ENCODE results near the gene VPS36. TPM values are rescaled to one million over a fixed set of nuclear protein-coding genes. Genes with fewer than 3 reads are reported as not detected.
A peak's percentile ranks its signal among the peaks of the same experiment; 100 is the strongest.

Gene VPS36
- total and polyA plus RNA-seq, 2 of the 13 experiments (the other 11 are each of a cell fraction or from before 2014, with no cell fraction given): 17.2 to 22.4 TPM

GRCh38 chr13:52450012-52450792 is at the start of gene VPS36 (continued):
- TF ChIP-seq PAXIP1 (CRISPR knock-in tag; conservative IDR thresholded peaks at IDR 0.05): peak; percentile 43
- no peak for TF ChIP-seq HNF1B (CRISPR knock-in tag; IDR thresholded peaks at IDR 0.05)
- TF ChIP-seq ZNF740 (CRISPR knock-in tag; IDR thresholded peaks at IDR 0.05): 0 out of 2 replicates have a peak, but pooled peaks have one; percentile 15
- TF ChIP-seq ISL2 (CRISPR knock-in tag; IDR thresholded peaks at IDR 0.05): peak; percentile 55
- peak; percentile 94 for TF ChIP-seq ZNF547 (CRISPR knock-in tag; IDR thresholded peaks at IDR 0.05)
- 0 out of 2 replicates have a peak, but pooled peaks have one; percentile 21 for TF ChIP-seq ZNF878 (CRISPR knock-in tag; IDR thresholded peaks at IDR 0.05)
- peak; percentile 56; the same call in 1 of the 2 replicates for TF ChIP-seq ZFP36L1 (CRISPR knock-in tag; IDR thresholded peaks at IDR 0.05)
- no peak for TF ChIP-seq NONO (IDR thresholded peaks at IDR 0.05)
- TF ChIP-seq NONO (CRISPR knock-in tag; conservative IDR thresholded peaks at IDR 0.05): peak; percentile 96
- TF ChIP-seq HOXA7 (CRISPR knock-in tag; IDR thresholded peaks at IDR 0.05): no peak
- peak; percentile 53; the same call in 1 of the 2 replicates for TF ChIP-seq ZKSCAN8 (CRISPR knock-in tag; IDR thresholded peaks at IDR 0.05; ENCODE audit: borderline replicate concordance)
- TF ChIP-seq MTF1 (CRISPR knock-in tag; IDR thresholded peaks at IDR 0.05): peak; percentile 72; the same call in 1 of the 2 replicates
- TF ChIP-seq ZBTB34 (CRISPR knock-in tag; IDR thresholded peaks at IDR 0.05): no peak
- peak; percentile 38; the same call in 1 of the 2 replicates for TF ChIP-seq ZNF251 (CRISPR knock-in tag; IDR thresholded peaks at IDR 0.05)
- TF ChIP-seq ZNF672 (CRISPR knock-in tag; IDR thresholded peaks at IDR 0.05): no peak
- no peak for TF ChIP-seq HNRNPH1 (optimal IDR thresholded peaks at IDR 0.05; ENCODE audit: low read depth, low read length)
- no peak for TF ChIP-seq SIN3B (IDR thresholded peaks at IDR 0.05; ENCODE audit: low read length)
- TF ChIP-seq CENPT (CRISPR knock-in tag; IDR thresholded peaks at IDR 0.05; ENCODE audit: low read depth): peak; percentile 86; the same call in 1 of the 2 replicates
- TF ChIP-seq ZNF83 (CRISPR knock-in tag; IDR thresholded peaks at IDR 0.05; ENCODE audit: borderline replicate concordance): peak; percentile 84; the same call in 1 of the 2 replicates
- TF ChIP-seq ZGPAT (CRISPR knock-in tag; IDR thresholded peaks at IDR 0.05): peak; percentile 78; the same call in 1 of the 2 replicates

Data from HepG2 (cell line).